Mucosa of stomach (tissue), 1 donor: Measurements from ENCODE around the gene MILR1.

Source experiments
- H3K27me3 ChIP-seq: one replicate; pipeline ENCODE4 v1.7.0; 2013; ENCODE audit warnings: mild to moderate bottlenecking, low read length; ENCODE audit not compliant: control insufficient read depth, insufficient read depth
- H3K36me3 ChIP-seq: one replicate; pipeline ENCODE4 v1.7.0; 2013; ENCODE audit warnings: low read length; ENCODE audit not compliant: control insufficient read depth, insufficient read depth
- H3K4me1 ChIP-seq: one replicate; pipeline ENCODE4 v1.7.0; 2013; ENCODE audit warnings: mild to moderate bottlenecking, low read length; ENCODE audit not compliant: control insufficient read depth, insufficient read depth
- H3K4me3 ChIP-seq: one replicate; pipeline ENCODE4 v1.7.0; 2013; ENCODE audit warnings: low read length
- H3K9ac ChIP-seq: one replicate; pipeline ENCODE4 v1.7.0; 2013; ENCODE audit warnings: mild to moderate bottlenecking, low read length, moderate library complexity
- H3K9me3 ChIP-seq: one replicate; pipeline ENCODE4 v1.7.0; 2013; ENCODE audit warnings: mild to moderate bottlenecking, low read length, moderate library complexity; ENCODE audit not compliant: control insufficient read depth
- donor health status: Pancreatic carcinoma.

MILR1 gene, protein sequence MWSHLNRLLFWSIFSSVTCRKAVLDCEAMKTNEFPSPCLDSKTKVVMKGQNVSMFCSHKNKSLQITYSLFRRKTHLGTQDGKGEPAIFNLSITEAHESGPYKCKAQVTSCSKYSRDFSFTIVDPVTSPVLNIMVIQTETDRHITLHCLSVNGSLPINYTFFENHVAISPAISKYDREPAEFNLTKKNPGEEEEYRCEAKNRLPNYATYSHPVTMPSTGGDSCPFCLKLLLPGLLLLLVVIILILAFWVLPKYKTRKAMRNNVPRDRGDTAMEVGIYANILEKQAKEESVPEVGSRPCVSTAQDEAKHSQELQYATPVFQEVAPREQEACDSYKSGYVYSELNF

DNA sequence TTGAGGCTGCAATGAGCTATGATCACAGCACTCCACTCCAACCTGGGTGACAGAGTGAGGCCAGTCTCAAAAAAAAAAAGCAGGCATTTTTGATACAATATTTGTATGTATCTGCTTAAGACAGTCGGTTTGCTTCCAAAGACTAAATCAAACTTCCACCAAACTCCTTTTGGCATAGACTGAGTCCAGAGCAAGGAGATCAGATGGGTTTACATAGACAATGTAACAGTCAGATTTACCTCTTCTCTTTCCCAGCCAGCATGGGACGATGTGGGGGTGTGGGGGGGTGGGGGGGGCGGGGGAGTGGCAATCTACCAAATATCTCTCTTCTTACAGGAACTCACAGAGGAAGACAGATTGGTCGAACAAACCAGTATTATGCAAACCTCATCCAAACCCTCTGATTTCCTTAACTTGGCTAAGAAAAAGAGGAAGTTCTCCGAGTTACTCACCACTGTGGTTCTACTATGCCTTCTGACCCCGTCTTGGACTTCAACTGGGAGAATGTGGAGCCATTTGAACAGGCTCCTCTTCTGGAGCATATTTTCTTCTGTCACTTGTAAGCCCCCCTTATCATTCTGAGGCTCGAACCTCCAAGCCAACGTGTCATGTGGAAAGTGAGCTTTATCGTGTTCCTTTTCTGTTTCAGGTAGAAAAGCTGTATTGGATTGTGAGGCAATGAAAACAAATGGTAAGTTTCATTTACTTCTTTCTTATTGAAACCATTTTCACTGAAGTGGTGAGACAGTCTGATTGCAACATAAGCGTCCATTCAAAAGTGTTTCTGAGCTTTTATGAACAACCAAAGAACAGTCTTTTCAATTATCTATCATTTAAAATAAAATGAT lies at the start of gene MILR1:
Gene MILR1 (plus strand): TSS at position 451 of the 848 bp plus-strand sequence. CDS start 54 bp downstream, at position 505.
- Histone ChIP-seq H3K4me3 (no peak within 1 kb of the TSS), H3K4me1 (no peaks in the 10 kb centered on the region), H3K9ac (no peak within 1 kb of the TSS), H3K9me3 (no peaks in the 10 kb centered on the region), H3K27me3 (no peaks in the 10 kb centered on the region), H3K36me3 (no peaks in the 10 kb centered on the region)

DNA sequence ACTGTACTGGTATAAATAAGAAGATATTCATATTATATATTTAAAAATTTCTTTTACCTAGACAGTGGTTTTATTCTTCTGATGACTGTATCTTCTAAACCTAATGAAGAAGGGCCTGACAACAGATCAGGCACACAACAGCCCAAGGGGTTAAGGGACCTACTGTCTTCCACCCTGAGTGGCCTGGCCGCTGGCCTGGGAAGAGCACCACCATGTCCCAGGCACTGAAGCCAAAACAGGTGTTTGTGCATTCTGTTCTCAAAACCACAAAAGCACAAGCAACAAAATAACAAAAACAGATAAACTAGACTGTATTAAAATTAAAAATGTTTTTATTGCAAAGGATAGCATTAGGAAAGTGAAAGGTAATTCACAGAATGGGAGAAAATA lies 49.2 kb upstream of the MILR1 start:
- Histone ChIP-seq H3K36me3 (no peaks in the 10 kb centered on the region), H3K4me3 (no peak overlapping the region), H3K9ac (no peak overlapping the region), H3K27me3 (no peaks in the 10 kb centered on the region), H3K9me3 (no peaks in the 10 kb centered on the region), H3K4me1 (no peaks in the 10 kb centered on the region)

DNA sequence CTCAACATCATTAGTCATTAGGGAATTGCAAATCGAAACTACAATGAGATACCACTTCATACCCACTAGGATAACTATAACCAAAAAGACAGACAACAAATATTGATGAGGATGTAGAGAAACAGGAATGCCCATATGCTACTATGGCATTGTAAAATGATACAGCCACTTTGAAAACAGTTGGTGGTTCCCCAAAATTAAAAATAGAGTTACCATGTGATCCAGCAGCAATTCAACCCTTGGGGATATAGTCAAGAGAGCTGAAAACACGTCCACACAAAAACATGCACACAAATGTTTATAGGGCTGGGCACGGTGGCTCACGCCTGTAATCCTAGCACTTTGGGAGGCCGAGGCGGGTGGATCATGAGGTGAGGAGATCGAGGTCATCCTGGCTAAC lies 48.3 kb upstream of the MILR1 start:
- H3K36me3 ChIP-seq = no peaks in the 10 kb centered on the region

DNA sequence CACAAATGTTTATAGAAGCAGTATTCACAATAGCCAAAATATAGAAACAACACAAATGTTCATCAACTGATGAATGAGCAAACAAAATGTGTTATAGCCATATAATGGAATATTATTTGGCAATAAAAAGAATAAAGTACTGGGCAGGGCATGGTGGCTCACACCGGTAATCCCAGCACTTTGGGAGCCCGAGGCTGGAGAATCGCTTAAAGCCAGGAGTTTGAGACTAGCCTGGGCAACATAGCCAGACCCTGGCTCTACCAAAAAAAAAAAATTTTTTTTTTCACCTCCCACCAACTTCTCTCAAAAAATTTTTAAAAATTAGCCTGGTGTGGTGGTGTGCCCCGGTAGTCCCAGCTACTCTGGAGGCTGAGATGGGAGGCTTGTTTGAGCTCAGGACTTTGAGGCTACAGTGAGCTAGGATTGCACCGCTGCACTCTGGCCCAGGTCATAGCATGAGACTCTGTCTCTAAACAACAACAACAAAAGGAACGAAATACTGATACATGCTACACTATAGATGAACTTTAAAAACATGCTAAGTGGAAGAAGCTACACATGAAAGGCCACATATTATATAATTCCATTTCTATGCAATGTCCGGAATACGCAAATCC lies 47.6 kb upstream of the MILR1 start:
- no peaks in the 10 kb centered on the region for H3K36me3 ChIP-seq
- no peaks in the 10 kb centered on the region for H3K9me3 ChIP-seq
- H3K4me1 ChIP-seq = no peaks in the 10 kb centered on the region
- H3K4me3 ChIP-seq = no peak overlapping the region
- no peaks in the 10 kb centered on the region for H3K27me3 ChIP-seq
- no peak overlapping the region for H3K9ac ChIP-seq

More for the DNA sequence above, 48.3 kb upstream of the MILR1 start:
- Histone ChIP-seq H3K9me3 (no peaks in the 10 kb centered on the region), H3K27me3 (no peaks in the 10 kb centered on the region), H3K9ac (no peak overlapping the region), H3K4me3 (no peak overlapping the region), H3K4me1 (no peaks in the 10 kb centered on the region)

DNA sequence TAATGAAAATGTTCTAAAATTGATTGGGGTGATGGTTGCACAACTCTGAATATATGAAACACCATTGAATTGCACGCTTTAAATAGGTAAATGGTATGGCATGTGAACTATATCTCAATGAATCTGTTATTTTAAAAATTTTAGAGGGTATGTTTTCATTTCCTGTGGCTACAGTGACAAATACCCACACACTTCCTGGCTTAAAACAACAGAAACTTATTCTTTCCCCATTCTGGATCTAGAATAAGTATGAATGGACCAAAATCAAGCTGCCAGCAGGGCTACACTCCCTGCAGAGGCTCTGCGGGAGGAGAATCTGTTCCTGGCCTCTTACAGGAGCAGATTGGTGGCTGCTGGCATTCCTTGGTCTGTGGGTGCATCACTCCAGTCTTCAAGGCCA lies 47.0 kb upstream of the MILR1 start:
- Histone ChIP-seq H3K36me3 (no peaks in the 10 kb centered on the region), H3K9me3 (no peaks in the 10 kb centered on the region), H3K4me3 (no peak overlapping the region), H3K9ac (no peak overlapping the region), H3K4me1 (no peaks in the 10 kb centered on the region), H3K27me3 (no peaks in the 10 kb centered on the region)

DNA sequence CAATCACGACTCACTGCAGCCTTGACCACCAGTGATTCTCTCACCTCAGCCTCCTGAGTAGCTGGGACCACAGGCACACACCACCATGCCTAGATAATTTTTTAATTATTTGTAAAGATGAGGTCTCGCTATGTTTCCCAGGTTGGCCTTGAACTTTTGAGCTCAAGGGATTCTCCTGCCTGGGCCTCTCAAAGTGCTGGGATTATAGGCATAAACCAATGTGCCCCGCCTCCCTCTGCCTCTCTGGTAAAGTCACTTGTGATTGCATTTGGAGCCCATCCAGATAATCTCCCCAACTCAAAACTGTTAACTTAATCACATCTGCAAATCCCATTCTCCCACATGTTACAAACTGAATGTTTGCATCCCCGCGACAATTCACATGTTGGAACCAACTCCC lies 46.4 kb upstream of the MILR1 start:
- Histone ChIP-seq H3K36me3 (no peaks in the 10 kb centered on the region), H3K27me3 (no peaks in the 10 kb centered on the region), H3K9ac (no peak overlapping the region), H3K9me3 (no peaks in the 10 kb centered on the region), H3K4me3 (no peak overlapping the region), H3K4me1 (no peaks in the 10 kb centered on the region)

DNA sequence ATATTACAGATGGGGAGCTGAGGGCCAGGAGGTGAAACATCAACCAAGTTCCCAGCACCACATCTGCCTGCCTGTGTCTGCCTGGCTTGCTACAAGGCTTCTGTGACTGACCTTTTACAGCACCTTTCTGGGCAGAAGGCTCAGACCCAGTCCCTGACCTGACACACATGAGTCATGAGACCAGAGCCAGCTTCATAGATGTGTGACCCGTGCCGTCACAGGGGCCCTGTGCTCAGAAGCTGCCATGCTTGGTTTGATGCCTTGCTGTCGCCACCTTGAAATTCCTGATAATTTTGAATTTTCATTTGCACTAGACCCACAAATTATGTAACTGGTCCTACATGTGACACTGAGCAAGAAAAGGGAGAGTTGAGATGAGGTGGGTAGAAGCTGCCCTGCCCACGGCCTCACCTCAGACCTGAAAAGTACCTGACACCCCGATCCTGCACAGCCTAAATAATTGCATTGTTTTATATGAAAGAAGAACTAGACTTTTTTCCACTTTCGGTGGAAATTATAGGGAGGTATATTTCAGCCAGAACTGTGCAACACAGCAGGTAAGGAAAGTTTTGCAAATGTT lies 44.9 kb upstream of the MILR1 start:
- no peaks in the 10 kb centered on the region for H3K36me3 ChIP-seq
- H3K4me3 ChIP-seq = no peak overlapping the region
- no peaks in the 10 kb centered on the region for H3K4me1 ChIP-seq
- H3K9ac ChIP-seq = no peak overlapping the region
- no peaks in the 10 kb centered on the region for H3K9me3 ChIP-seq
- H3K27me3 ChIP-seq = no peaks in the 10 kb centered on the region

DNA sequence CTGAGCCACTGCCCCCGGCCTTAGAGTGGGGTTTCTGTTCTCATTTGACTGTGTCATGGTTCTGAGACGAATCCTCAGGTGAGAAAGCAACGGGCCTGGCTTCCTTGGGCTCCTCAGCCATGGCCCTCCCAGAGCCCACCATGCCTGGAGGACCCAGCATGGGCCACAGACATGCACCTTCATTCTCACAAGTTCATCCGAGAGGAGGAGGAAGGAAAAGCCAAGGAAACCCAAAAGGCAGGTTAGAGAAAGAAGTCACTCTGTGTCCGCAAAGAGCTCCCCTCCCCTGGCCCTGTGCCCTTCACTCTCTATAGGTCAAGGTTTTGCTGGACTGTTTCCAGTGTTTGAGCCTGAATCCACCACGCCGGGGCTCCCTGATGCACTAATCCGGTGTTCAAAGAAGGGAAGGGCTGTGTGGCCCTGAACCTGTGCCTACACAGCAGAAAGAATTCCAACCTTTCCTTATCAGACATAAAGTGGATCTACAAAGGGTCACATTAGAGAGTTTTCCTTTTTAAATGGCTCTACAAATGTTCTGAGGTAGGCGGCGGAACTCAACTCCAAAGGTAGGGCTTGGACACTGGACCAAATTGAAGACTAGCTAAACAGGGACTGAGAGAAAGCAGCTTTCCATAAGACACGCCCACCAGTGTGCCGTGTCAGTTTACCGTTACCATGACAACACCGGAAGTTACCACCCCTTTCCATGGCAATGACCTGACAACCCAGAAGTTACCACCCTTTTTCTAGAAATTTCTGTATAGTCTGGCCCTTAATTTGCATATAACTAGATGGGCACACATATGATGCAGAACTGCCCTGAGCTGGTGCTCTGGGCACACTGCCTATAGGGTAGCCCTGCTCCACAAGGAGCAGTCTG lies 42.4 kb upstream of the MILR1 start:
- Histone ChIP-seq H3K4me3 (no peak overlapping the region), H3K27me3 (no peaks in the 10 kb centered on the region)

DNA sequence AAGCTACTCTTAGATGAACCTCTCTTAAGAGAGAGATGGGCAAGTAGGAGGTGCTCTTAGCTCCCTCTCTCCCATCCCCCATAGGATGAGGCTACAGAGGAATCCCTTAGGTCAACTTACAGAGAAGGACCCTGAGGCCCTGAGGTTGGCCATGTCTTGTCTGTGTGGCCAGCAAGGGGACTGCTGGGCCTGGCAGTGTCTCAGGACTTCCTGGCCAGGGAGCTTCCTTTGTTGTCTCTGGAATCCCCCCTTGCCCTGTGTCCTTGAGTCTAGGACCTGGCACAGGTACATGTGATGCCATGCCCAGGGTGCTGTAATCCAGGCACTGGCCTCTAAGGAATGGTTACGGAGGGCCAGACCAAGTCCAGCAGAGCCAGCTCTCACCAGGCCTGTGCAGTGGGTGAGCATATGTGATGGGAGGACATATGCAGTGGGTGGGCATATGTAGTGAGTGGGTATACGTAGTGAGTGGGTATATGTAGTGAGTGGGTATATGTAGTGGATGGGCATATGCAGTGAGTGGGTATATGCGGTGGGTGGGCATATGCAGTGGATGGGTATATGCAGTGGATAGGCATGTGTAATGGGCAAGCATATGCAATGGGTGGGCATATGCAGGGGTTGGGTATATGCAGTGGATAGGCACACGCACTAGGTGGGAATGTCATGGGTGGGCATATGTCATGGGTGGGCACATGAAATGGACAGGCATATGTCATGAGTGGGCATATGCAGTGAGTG lies 38.0 kb upstream of the MILR1 start:
- Histone ChIP-seq H3K4me3 (no peak overlapping the region), H3K4me1 (no peaks in the 10 kb centered on the region)

More for the DNA sequence above, 42.4 kb upstream of the MILR1 start:
- H3K9ac ChIP-seq = no peak overlapping the region
- H3K9me3 ChIP-seq = no peaks in the 10 kb centered on the region
- no peaks in the 10 kb centered on the region for H3K4me1 ChIP-seq
- H3K36me3 ChIP-seq = no peaks in the 10 kb centered on the region

DNA sequence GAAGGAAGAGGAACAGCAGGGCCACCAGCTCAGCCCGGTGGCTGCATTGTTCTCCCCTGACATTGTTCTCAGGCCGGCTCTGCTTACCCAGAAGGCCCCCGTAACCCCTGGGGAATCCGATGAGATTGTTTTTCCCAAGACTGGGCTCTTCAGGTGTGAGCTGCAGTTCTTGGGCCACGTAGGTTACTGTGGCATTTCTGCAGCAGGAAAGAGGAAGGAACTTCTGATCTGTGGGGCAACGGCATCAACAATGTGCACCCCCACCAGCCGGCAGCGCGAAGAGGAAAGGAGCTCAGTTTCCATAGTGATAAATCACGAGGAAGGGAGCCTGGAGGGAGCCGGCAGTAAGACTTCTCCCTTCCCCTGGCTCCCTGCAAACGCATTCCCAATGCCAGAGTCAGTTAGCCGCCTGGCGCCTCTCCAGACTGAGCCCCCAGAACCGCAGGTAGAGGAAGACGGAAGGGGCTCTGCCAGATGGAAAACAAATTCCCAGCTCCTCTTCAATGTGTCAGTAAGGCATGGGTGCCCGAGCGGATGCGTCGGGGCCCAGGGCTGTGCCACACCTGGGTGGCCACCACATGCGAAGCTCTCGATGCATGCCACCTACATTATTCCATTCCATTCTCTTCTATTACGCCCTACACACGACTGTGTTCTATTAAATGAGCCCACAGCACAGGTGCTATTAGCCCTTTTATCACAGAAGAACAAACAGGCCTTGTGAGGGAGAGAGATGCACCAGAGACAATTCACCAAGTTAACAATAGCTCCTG lies 36.7 kb upstream of the MILR1 start:
- H3K4me1 ChIP-seq = no peaks in the 10 kb centered on the region
- H3K27me3 ChIP-seq = no peaks in the 10 kb centered on the region
- no peak overlapping the region for H3K9ac ChIP-seq
- no peak overlapping the region for H3K4me3 ChIP-seq
- H3K36me3 ChIP-seq = no peaks in the 10 kb centered on the region
- H3K9me3 ChIP-seq = no peaks in the 10 kb centered on the region

More for the DNA sequence above, 38.0 kb upstream of the MILR1 start:
- Histone ChIP-seq H3K9me3 (no peaks in the 10 kb centered on the region), H3K27me3 (no peaks in the 10 kb centered on the region), H3K36me3 (no peaks in the 10 kb centered on the region), H3K9ac (no peak overlapping the region)
